K562 (cell line): ENCODE results near the gene ZNHIT1. TPM values are rescaled to one million over a fixed set of nuclear protein-coding genes. Genes with fewer than 3 reads are reported as not detected.
A peak's percentile ranks its signal among the peaks of the same experiment; 100 is the strongest.

ENCODE experiments used
- ATAC-seq: fragments of 200-7000 bp; cut with Tn5 transposase; 3 replicates; pipeline ENCODE4 v1.9.1; 2020; ENCODE audit warnings: moderate library complexity
- BruUV-seq: library from RNA; stranded (reverse); fragments of 400-500 nt; replicated peaks from 2 replicates; lab custom pipeline; 2021; lab: Mats Ljungman, UMichigan
- CTCF ChIA-PET: fragments of 300-600 bp; formaldehyde crosslinking; extraction: SDS; loops from one replicate; lab custom pipeline; 2021; ENCODE audit warnings: low intra/inter-chr PET ratio; lab: Yijun Ruan, JAX
- POLR2A ChIA-PET: fragments of 300-600, 350-650 bp; sonication (Branson Sonifier 250); formaldehyde crosslinking; extraction: SDS; loops from one replicate; lab custom pipeline; 2021; ENCODE audit warnings: antibody characterized with exemption, inconsistent platforms; lab: Yijun Ruan, JAX
- DNase-seq, 4 experiments: peaks; one replicate each; pipeline versions ENCODE4 v3.0.0 to v3.0.0-alpha.2; 2011 to 2018; ENCODE audit warnings: low spot score in 3 of 4, mixed read lengths in 3 of 4; ENCODE audit errors: extremely low read depth in 1 of 4
- FAIRE-seq: peaks from 2 replicates; lab custom pipeline; 2011; peaks lifted over from hg19 to GRCh38; lab: Jason Lieb, UNC
- H2AFZ ChIP-seq: 2 replicates; pipeline ENCODE4 v1.6.0; 2011; ENCODE audit warnings: low read depth, low read length, control low read depth, inconsistent platforms
- H3K27ac ChIP-seq: fragments of 200-600 bp; 3 replicates; pipeline ENCODE4 v1.8.0; 2011; ENCODE audit warnings: low read depth, mild to moderate bottlenecking, control low read depth, inconsistent platforms, low read length, moderate library complexity, mixed read lengths; ENCODE audit errors: extremely low read depth
- H3K27me3 ChIP-seq, 2 experiments: fragments of 300-600 bp in 1 of 2; 2 replicates in 1 of 2; 3 replicates in 1 of 2; pipeline versions ENCODE4 v1.6.0 to v1.8.0; 2011; ENCODE audit warnings: inconsistent platforms in 2 of 2, low read length in 2 of 2, mild to moderate bottlenecking in 1 of 2, mixed read lengths in 1 of 2, moderate library complexity in 1 of 2; ENCODE audit not compliant: control insufficient read depth in 2 of 2, insufficient read depth in 2 of 2
- H3K36me3 ChIP-seq: fragments of 300-600 bp; 3 replicates; pipeline ENCODE4 v1.8.0; 2011; ENCODE audit warnings: mild to moderate bottlenecking, low read length, inconsistent platforms; ENCODE audit not compliant: control insufficient read depth, insufficient read depth
- H3K4me1 ChIP-seq, 2 experiments: fragments of 200-600 bp in 1 of 2; replicated peaks in 1 of 2; 2 replicates in 1 of 2; 3 replicates in 1 of 2; pipeline versions ENCODE4 v1.5.1 to v1.8.0; 2011; ENCODE audit warnings: inconsistent platforms in 2 of 2, low read length in 2 of 2, mild to moderate bottlenecking in 1 of 2, mixed read lengths in 1 of 2, moderate library complexity in 1 of 2; ENCODE audit not compliant: control insufficient read depth in 2 of 2, insufficient read depth in 2 of 2
- H3K4me2 ChIP-seq: 2 replicates; pipeline ENCODE4 v1.6.1; 2011; ENCODE audit warnings: low read length, control low read depth, inconsistent platforms, mixed read lengths; ENCODE audit not compliant: insufficient read depth
- H3K4me3 ChIP-seq: fragments of 200-600 bp; sonication (generic), shearing (Covaris generic); 2 replicates; pipeline ENCODE4 v1.5.1; 2016; ENCODE audit warnings: control low read depth, inconsistent platforms
- H3K79me2 ChIP-seq: fragments of 200-600 bp; 3 replicates; pipeline ENCODE4 v1.8.0; 2011; ENCODE audit warnings: low read length, inconsistent platforms; ENCODE audit not compliant: control insufficient read depth, insufficient read depth
- H3K9ac ChIP-seq, 2 experiments: 2 replicates each; pipeline versions ENCODE4 v1.6.0 to v1.6.1; 2011; ENCODE audit warnings: low read depth in 2 of 2, low read length in 2 of 2, control low read depth in 1 of 2, inconsistent platforms in 1 of 2, mild to moderate bottlenecking in 1 of 2, mixed read lengths in 1 of 2; ENCODE audit not compliant: insufficient read depth in 1 of 2
- H3K9me1 ChIP-seq: one replicate; pipeline ENCODE4 v1.6.0; 2011; ENCODE audit warnings: inconsistent platforms, mild to moderate bottlenecking, low read length, moderate library complexity; ENCODE audit not compliant: control insufficient read depth, insufficient read depth
- H3K9me3 ChIP-seq: replicated peaks from 2 replicates; pipeline ENCODE4 v1.5.1; 2011; ENCODE audit warnings: low read depth, low read length, inconsistent platforms; ENCODE audit not compliant: control insufficient read depth, insufficient read depth
- H4K20me1 ChIP-seq: replicated peaks from 2 replicates; pipeline ENCODE4 v1.6.1; 2011; ENCODE audit warnings: low read length, inconsistent platforms, mixed read lengths; ENCODE audit not compliant: control insufficient read depth, insufficient read depth
- GTF2B ChIP-seq: IDR thresholded peaks from 2 replicates; pipeline ENCODE4 v1.6.1; 2011; ENCODE audit not compliant: insufficient read length; ENCODE audit errors: extremely low read depth
- HNRNPL ChIP-seq: fragments of 200-400 bp; formaldehyde crosslinking; IDR thresholded peaks from 2 replicates; pipeline ENCODE4 v1.6.1; 2017; ENCODE audit warnings: low read depth, mild to moderate bottlenecking, low read length
- NFIC ChIP-seq: fragments of 450-650 bp; IDR thresholded peaks from 2 replicates; pipeline ENCODE4 v1.6.1; 2017; ENCODE audit warnings: mild to moderate bottlenecking, inconsistent platforms
- PHF8 ChIP-seq: fragments of 200-600 bp; sonication (generic); IDR thresholded peaks from 2 replicates; pipeline ENCODE4 v1.6.1; 2012; ENCODE audit warnings: mixed run types, mild to moderate bottlenecking, inconsistent platforms, low read length, moderate library complexity, borderline replicate concordance
- SMAD3 ChIP-seq: fragments of 450-650 bp; formaldehyde crosslinking; conservative IDR thresholded peaks from 2 replicates; pipeline ENCODE4 v1.4.0; 2020; ENCODE audit warnings: mild to moderate bottlenecking
- ZBTB7A ChIP-seq: IDR thresholded peaks from 2 replicates; pipeline ENCODE4 v1.6.1; 2011; ENCODE audit warnings: low read depth, mild to moderate bottlenecking, low read length, moderate library complexity, borderline replicate concordance; ENCODE audit not compliant: control insufficient read depth
- WGBS: fragments of 100-300 bp; shearing (Covaris generic); methylation state at CpG from one replicate; pipeline ENCODE4 v1.1.6; 2016; ENCODE audit warnings: low coverage, mixed read lengths; ENCODE audit not compliant: insufficient coverage; ENCODE audit errors: missing lambda C conversion rate; 5-methylcytosine and 5-hydroxymethylcytosine counted together
- in situ Hi-C: fragments of 300-500 bp; cut with MboI; formaldehyde crosslinking; loops from 4 replicates; pipeline ENCODE4 v1.15.0; 2018; ENCODE audit warnings: inconsistent platforms, mixed read lengths
- intact Hi-C: fragments of 100-400 bp; cut with micrococcal nuclease; formaldehyde crosslinking; loops from 2 replicates; pipeline ENCODE4 v1.14.2; 2022
- polyA plus RNA-seq, 8 experiments: library from polyadenylated mRNA; depleted of rRNA in 4 of 8; stranded (reverse) in 5 of 8; unstranded in 3 of 8; fragments of >200 nt; fragmentation: Nextera tagmentation in 2 of 8; fragmentation: Illumina TruSeq in 1 of 8; extraction: Ambion mirVana in 2 of 8; extraction: Trizol in 1 of 8; gene quantifications; 2 replicates each; pipeline versions ENCODE4 v1.2.1 to v1.2.3, GENCODE V29; 2011 to 2014; ENCODE audit warnings: inconsistent platforms in 1 of 8, missing spikeins in 1 of 8
- total RNA-seq, 7 experiments: library from RNA; depleted of rRNA in 6 of 7; stranded (reverse); fragments of >200 nt in 6 of 7; fragmentation: Illumina TruSeq in 2 of 7; extraction: Trizol in 2 of 7; gene quantifications; 2 replicates each; pipeline versions ENCODE4 v1.2.1 to v1.2.3, GENCODE V29; 2011 to 2021; ENCODE audit warnings: low replicate concordance in 1 of 7

ZNHIT1 gene
- total and polyA plus RNA-seq, 9 of the 15 experiments (the other 6 are each of a cell fraction or from before 2014, with no cell fraction given) = 6.4 to 162 (median 70.1) TPM

GRCh38 chr7:101180130-101180755, 37.7 kb upstream of the ZNHIT1 start, which contains the start of gene NAT16:
Gene NAT16, minus strand, starts transcription at chr7:101180293. Its CDS starts 5,486 bp downstream, at chr7:101174807.
- intact Hi-C loops = no loop called here
- H3K27me3 ChIP-seq = peaks cover 22 to 24% of the 10 kb centered on the region in 2 experiments; a peak in 4 of 5 replicates
- CTCF ChIA-PET = no interaction called here

More at GRCh38 chr7:101180130-101180755, 37.7 kb upstream of the ZNHIT1 start, which contains the start of gene NAT16:
- H3K4me3 ChIP-seq = no peak within 1 kb of the TSS
- FAIRE-seq (no peak), DNase-seq (peak in 1 of 4 experiments; percentile 18), ATAC-seq (no peak)
- H4K20me1 ChIP-seq = no peaks in the 10 kb centered on the region
- H3K9me3 ChIP-seq = no peaks in the 10 kb centered on the region
- no peaks in the 10 kb centered on the region for H3K79me2 ChIP-seq
- in situ Hi-C loops = no loop called here
- peaks cover 4 to 16% of the 10 kb centered on the region in 2 experiments; a peak in 3 of 5 replicates for H3K4me1 ChIP-seq
- TF ChIP-seq GTF2B = no peak
- TF ChIP-seq PHF8 = no peak
- no peak for TF ChIP-seq NFIC
- TF ChIP-seq SMAD3 = no peak
- TF ChIP-seq HNRNPL = peak; percentile 63; the same call in 1 of the 2 replicates
- TF ChIP-seq ZBTB7A = peak; percentile 15; the same call in 1 of the 2 replicates
- POLR2A ChIA-PET = no interaction called here
- peak within 1 kb of the TSS in 1 of 2 experiments; percentile 69; a peak in 2 of 4 replicates for H3K9ac ChIP-seq
- H2AFZ ChIP-seq = no peak within 1 kb of the TSS
- H3K27ac ChIP-seq = no peak within 1 kb of the TSS
- no peak within 1 kb of the TSS for H3K4me2 ChIP-seq
- no peaks in the 10 kb centered on the region for H3K36me3 ChIP-seq
- WGBS = 38% methylated on average over 47 of the region's 56 CpGs
- H3K9me1 ChIP-seq = no peaks in the 10 kb centered on the region
- no TSS peak for BruUV-seq
